Spleen (tissue), 7 donors: Measurements from ENCODE around the gene CRACDL.

Experiments
- CTCF ChIP-seq, 11 experiments: fragments of 200-600 bp in 7 of 11; fragments of 450-650 bp in 4 of 11; sonication (generic) in 4 of 11; IDR thresholded peaks in 8 of 11; conservative IDR thresholded peaks in 3 of 11; 1 replicate in 7 of 11; 2 replicates in 4 of 11; pipeline versions ENCODE4 v1.4.0 to v1.8.0; 2016 to 2021; ENCODE audit warnings: antibody characterized with exemption in 11 of 11, inconsistent platforms in 4 of 11, mild to moderate bottlenecking in 1 of 11
- POLR2A ChIP-seq, 3 donors: fragments of 450-650 bp; IDR thresholded peaks; one replicate each; pipeline ENCODE4 v1.5.1; 2017; ENCODE audit warnings: antibody characterized with exemption in 3 of 3, mild to moderate bottlenecking in 1 of 3
- POLR2AphosphoS5 ChIP-seq, 3 donors: sonication (generic); formaldehyde crosslinking; IDR thresholded peaks; one replicate each; pipeline ENCODE4 v1.5.1; 2017; ENCODE audit warnings: antibody characterized with exemption in 3 of 3
- donor health status: DM: no; HTN: no; CAD: no; lungs with moderate emphysema.
- donor health status: DM: no; HTN: no; CAD: no.
- donor health status: DM: no; HTN: no; CAD: no.

GRCh38 chr2:98828369-98828744, 107.7 kb downstream of the CRACDL start:
- TF ChIP-seq CTCF (IDR thresholded peaks at IDR 0.05 in 8 of 11, conservative IDR thresholded peaks at IDR 0.05 in 3 of 11) = no peak
- no peak for TF ChIP-seq POLR2A (IDR thresholded peaks at IDR 0.05)
- TF ChIP-seq POLR2AphosphoS5 (IDR thresholded peaks at IDR 0.05) = no peak
